Pancreas (tissue), 10 donors: ENCODE results near the gene CNBD2. TPM values are rescaled to one million over a fixed set of nuclear protein-coding genes. Genes with fewer than 3 reads are reported as not detected.
A peak's percentile ranks its signal among the peaks of the same experiment; 100 is the strongest.
"Not testable (repeated sequence)": the region's sequence is repeated elsewhere in the genome, so short reads cannot be mapped to it uniquely, and the experiment has no call there.

ENCODE experiments used
- ATAC-seq, 4 donors: fragments of 200-7000 bp; cut with Tn5 transposase; one replicate each; pipeline versions ENCODE4 v1.8.0 to v1.9.1; 2020; ENCODE audit warnings: mild to moderate bottlenecking in 4 of 4, moderate library complexity in 4 of 4
- DNase-seq, 6 donors: peaks; one replicate each; pipeline ENCODE4 v3.0.0-alpha.2; 2020
- FAIRE-seq: peaks from 2 replicates; lab custom pipeline; 2012; peaks lifted over from hg19 to GRCh38; lab: Jason Lieb, UNC
- H3K27ac ChIP-seq, 4 donors: fragments of 200-600 bp; sonication (generic); 1 replicate in 3 of 4; 2 replicates in 1 of 4; pipeline versions ENCODE4 v1.5.0 to v1.8.0; 2020
- H3K27me3 ChIP-seq, 4 donors: fragments of 200-600 bp; one replicate each; pipeline ENCODE4 v1.8.0; 2021
- H3K36me3 ChIP-seq, 3 donors: fragments of 200-600 bp; sonication (generic) in 1 of 3; one replicate each; pipeline versions ENCODE4 v1.5.0 to v1.8.0; 2020 to 2021
- H3K4me1 ChIP-seq, 3 donors: fragments of 200-600 bp; one replicate each; pipeline ENCODE4 v1.8.0; 2021
- H3K4me3 ChIP-seq, 4 donors: fragments of 200-600 bp; sonication (generic) in 2 of 4; one replicate each; pipeline versions ENCODE4 v1.5.0 to v1.8.0; 2020 to 2021
- H3K9me3 ChIP-seq, 4 donors: fragments of 200-600 bp; one replicate each; pipeline ENCODE4 v1.8.0; 2021
- WGBS, 2 donors: extraction: QIAGEN DNeasy Blood & Tissue Kit; methylation state at CpG; one replicate each; pipeline ENCODE4 v1.1.7; 2013; 5-methylcytosine and 5-hydroxymethylcytosine counted together
- intact Hi-C, 3 donors: fragments of 100-400 bp; cut with DNase I; formaldehyde crosslinking; loops; one replicate each; pipeline versions ENCODE4 v1.11.1 to v1.14.2; 2022
- polyA plus RNA-seq, 2 donors: library from polyadenylated mRNA; stranded (reverse); fragments of 200-250 nt; gene quantifications; one replicate each; pipeline ENCODE4 v1.2.3, GENCODE V29; 2013
- total RNA-seq, 6 donors: library from RNA; stranded (reverse); fragmentation: NEBNext Ultra II Directional in 4 of 6; extraction: Animal tissue kit (Norgen Biotek cat#: 25700) in 4 of 6; gene quantifications; one replicate each; pipeline versions ENCODE4 v1.2.1 to v1.2.4, GENCODE V29; 2021 to 2023
- TF ChIP-seq, protein P1 (sequence below), 4 donors: fragments of 200-600 bp; sonication (generic) in 3 of 4; IDR thresholded peaks; one replicate each; pipeline versions ENCODE4 v1.5.0 to v1.8.0; 2021; ENCODE audit warnings: antibody characterized with exemption in 4 of 4
- donor health status: healthy with polysubstance abuse.
- donor health status: DM: no; HTN: no; CAD: no; lungs with moderate emphysema.
- donor health status: DM: no; HTN: no; CAD: no.
- donor health status: control.
- donor health status: control.
- donor health status: Bipolar disorder and iron deficiency.
- donor health status: DM: yes; HTN: yes; CAD: no.
- donor health status: DM: no; HTN: no; CAD: no.
- donor health status: DM: no; HTN: no; CAD: no.
- donor health status: DM: yes; HTN: yes; CAD: no.

CNBD2 gene
- total and polyA plus RNA-seq, 8 donors = 2.2 to 23.8 (median 3.2) TPM

GRCh38 chr20:35992713-35993335, 24.4 kb downstream of the CNBD2 start:
- H3K27ac ChIP-seq = no peak overlapping the region
- H3K4me1 ChIP-seq = no peaks in the 10 kb centered on the region
- no peaks in the 10 kb centered on the region for H3K27me3 ChIP-seq
- peak; percentile 78 to 87 (median 86) for ATAC-seq
- WGBS, 2 donors = 2% methylated on average over 6 of the region's 6 CpGs
- no peaks in the 10 kb centered on the region for H3K36me3 ChIP-seq
- H3K4me3 ChIP-seq = no peak overlapping the region
- peak in 3 of 6 donors; percentile 19 to 47 (median 23) for DNase-seq
- no peaks in the 10 kb centered on the region for H3K9me3 ChIP-seq
- intact Hi-C loops = loop anchor here in 2 of 3 donors (5.0 to 10.0 kb wide), 2 partner anchors 142 to 149 kb away; no protein-coding TSS in a partner anchor
- no peak for FAIRE-seq
- TF ChIP-seq, protein P1, sequence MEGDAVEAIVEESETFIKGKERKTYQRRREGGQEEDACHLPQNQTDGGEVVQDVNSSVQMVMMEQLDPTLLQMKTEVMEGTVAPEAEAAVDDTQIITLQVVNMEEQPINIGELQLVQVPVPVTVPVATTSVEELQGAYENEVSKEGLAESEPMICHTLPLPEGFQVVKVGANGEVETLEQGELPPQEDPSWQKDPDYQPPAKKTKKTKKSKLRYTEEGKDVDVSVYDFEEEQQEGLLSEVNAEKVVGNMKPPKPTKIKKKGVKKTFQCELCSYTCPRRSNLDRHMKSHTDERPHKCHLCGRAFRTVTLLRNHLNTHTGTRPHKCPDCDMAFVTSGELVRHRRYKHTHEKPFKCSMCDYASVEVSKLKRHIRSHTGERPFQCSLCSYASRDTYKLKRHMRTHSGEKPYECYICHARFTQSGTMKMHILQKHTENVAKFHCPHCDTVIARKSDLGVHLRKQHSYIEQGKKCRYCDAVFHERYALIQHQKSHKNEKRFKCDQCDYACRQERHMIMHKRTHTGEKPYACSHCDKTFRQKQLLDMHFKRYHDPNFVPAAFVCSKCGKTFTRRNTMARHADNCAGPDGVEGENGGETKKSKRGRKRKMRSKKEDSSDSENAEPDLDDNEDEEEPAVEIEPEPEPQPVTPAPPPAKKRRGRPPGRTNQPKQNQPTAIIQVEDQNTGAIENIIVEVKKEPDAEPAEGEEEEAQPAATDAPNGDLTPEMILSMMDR (IDR thresholded peaks at IDR 0.05) = peak; percentile 60 to 81 (median 70)

GRCh38 chr20:35994994-35995453, 26.6 kb downstream of the CNBD2 start:
- H3K27me3 ChIP-seq = no peaks in the 10 kb centered on the region
- TF ChIP-seq, protein P1 (IDR thresholded peaks at IDR 0.05) = peak; percentile 68 to 83 (median 72)
- 1 to 2% methylated on average over 6 of the region's 6 CpGs for WGBS, 2 donors
- no peaks in the 10 kb centered on the region for H3K4me1 ChIP-seq
- H3K4me3 ChIP-seq = no peak overlapping the region
- FAIRE-seq (no peak), ATAC-seq (peak; percentile 88 to 98 (median 96)), DNase-seq (peak; percentile 71 to 91 (median 84))
- intact Hi-C loops = loop anchor here (2.0 to 10.0 kb wide), 4 partner anchors 132 to 147 kb away; no protein-coding TSS in a partner anchor
- H3K27ac ChIP-seq = no peak overlapping the region
- no peaks in the 10 kb centered on the region for H3K9me3 ChIP-seq
- H3K36me3 ChIP-seq = no peaks in the 10 kb centered on the region

DNA sequence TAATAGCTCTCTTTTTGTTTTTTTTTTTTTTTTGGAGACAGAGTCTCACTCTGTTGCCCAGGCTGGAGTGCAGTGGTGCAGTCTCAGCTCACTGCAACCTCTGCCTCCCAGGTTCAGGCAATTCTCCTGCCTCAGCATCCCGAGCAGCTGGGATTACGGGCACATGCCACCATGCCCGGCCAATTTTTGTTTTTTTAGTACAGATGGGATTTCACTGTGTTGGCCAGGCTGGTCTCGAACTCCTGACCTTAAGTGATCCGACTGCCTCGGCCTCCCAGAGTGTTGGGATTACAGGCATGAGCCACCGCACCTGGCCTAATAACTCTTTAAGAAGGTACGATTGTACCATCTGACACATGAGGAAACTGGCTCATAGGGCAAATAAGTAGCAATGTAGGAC, 28.1 kb downstream of the CNBD2 start:
- DNase-seq, H3K27ac ChIP-seq, H3K36me3 ChIP-seq, H3K27me3 ChIP-seq, ATAC-seq, FAIRE-seq, H3K4me1 ChIP-seq, H3K9me3 ChIP-seq, H3K4me3 ChIP-seq: not testable (repeated sequence)
- intact Hi-C loops = loop anchor here in 2 of 3 donors (5.0 to 10.0 kb wide), 2 partner anchors 131 to 138 kb away; no protein-coding TSS in a partner anchor
- WGBS, 2 donors = 84 to 92% methylated on average over 8 of the region's 8 CpGs

GRCh38 chr20:36001331-36001730, 32.9 kb downstream of the CNBD2 start:
- H3K36me3 ChIP-seq, DNase-seq: not testable (repeated sequence)

DNA sequence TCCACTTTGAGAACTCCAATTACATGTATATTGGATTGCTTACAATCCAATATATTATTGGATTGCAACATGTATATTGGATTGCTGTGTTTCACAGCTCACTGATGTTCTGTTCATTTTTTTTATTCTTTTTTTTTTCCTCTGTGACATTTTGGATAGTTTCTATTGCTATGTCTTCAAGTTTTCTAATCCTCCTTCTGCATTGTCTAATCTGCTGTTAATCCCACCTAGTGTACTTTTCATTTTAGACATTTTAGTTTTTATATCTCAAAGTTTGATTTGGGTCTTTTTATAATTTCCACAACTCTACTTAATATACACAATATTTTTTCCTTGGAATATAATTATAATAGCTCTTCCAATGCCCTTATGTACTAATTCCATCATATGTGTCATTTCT, 34.5 kb downstream of the CNBD2 start:
- intact Hi-C loops = no loop called here
- Histone ChIP-seq H3K27me3 (no peaks in the 10 kb centered on the region), H3K36me3 (no peaks in the 10 kb centered on the region), H3K9me3 (no peaks in the 10 kb centered on the region), H3K4me3 (no peak overlapping the region), H3K27ac (no peak overlapping the region), H3K4me1 (no peaks in the 10 kb centered on the region)
- TF ChIP-seq, protein P1 (IDR thresholded peaks at IDR 0.05) = no peak
- DNase-seq (no peak), FAIRE-seq (no peak), ATAC-seq (no peak)

More at GRCh38 chr20:36001331-36001730, 32.9 kb downstream of the CNBD2 start:
- FAIRE-seq, H3K4me1 ChIP-seq, H3K9me3 ChIP-seq, ATAC-seq, H3K27ac ChIP-seq, H3K27me3 ChIP-seq, intact Hi-C loops, H3K4me3 ChIP-seq: not testable (repeated sequence)
- WGBS, 2 donors = 94 to 98% methylated on average over 12 to 22 of the region's 34 CpGs

GRCh38 chr20:36004045-36004444, 35.7 kb downstream of the CNBD2 start:
- DNase-seq (no peak), ATAC-seq (no peak), FAIRE-seq (no peak)
- WGBS, 2 donors = 94 to 95% methylated on average over 1 of the region's 1 CpG
- intact Hi-C loops = no loop called here
- TF ChIP-seq, protein P1 (IDR thresholded peaks at IDR 0.05) = no peak
- Histone ChIP-seq H3K27me3 (no peaks in the 10 kb centered on the region), H3K36me3 (no peaks in the 10 kb centered on the region), H3K9me3 (no peaks in the 10 kb centered on the region), H3K4me1 (no peaks in the 10 kb centered on the region), H3K27ac (no peak overlapping the region), H3K4me3 (no peak overlapping the region)
